T1000 (cell line): ENCODE data around the gene HMMR.

Experiments
- DNase-seq: peaks from one replicate; lab custom pipeline; 2025; ENCODE audit warnings: mixed read lengths; lab: John Stamatoyannopoulos, UW

The HMMR gene

GRCh38 chr5:163459462-163459818 is 992 bp upstream of the HMMR start:
- DNase-seq: no peak

- peak; percentile 96 for DNase-seq
Measured at GRCh38 chr5:163459819-163460561, 442 bp upstream of the HMMR start, which contains the start of gene NUDCD2. TSS of gene NUDCD2 (minus strand) at chr5:163460102. CDS start at chr5:163460050, 52 bp downstream.

- no peak for DNase-seq
Measured at GRCh38 chr5:163463063-163463435, 2.6 kb downstream of the HMMR start.

- DNase-seq: no peak
Measured at GRCh38 chr5:163467682-163468081, 7.2 kb downstream of the HMMR start.

GRCh38 chr5:163473635-163474243 is 13.3 kb downstream of the HMMR start:
- DNase-seq: no peak

- no peak for DNase-seq
Measured at GRCh38 chr5:163475411-163475810, 15.0 kb downstream of the HMMR start.

- no peak for DNase-seq
Measured at GRCh38 chr5:163478126-163478981, 17.9 kb downstream of the HMMR start.

GRCh38 chr5:163478982-163479271 is 18.5 kb downstream of the HMMR start:
- no peak for DNase-seq

GRCh38 chr5:163489055-163489744 is 28.8 kb downstream of the HMMR start:
- no peak for DNase-seq

- no peak for DNase-seq
Measured at GRCh38 chr5:163489745-163490075, 29.3 kb downstream of the HMMR start.

GRCh38 chr5:163496286-163496685 is 35.9 kb downstream of the HMMR start:
- DNase-seq: no peak

GRCh38 chr5:163497315-163497714 is 36.9 kb downstream of the HMMR start:
- DNase-seq: no peak

- no peak for DNase-seq
Measured at GRCh38 chr5:163498886-163499285, 38.5 kb downstream of the HMMR start.

GRCh38 chr5:163502521-163502920 is 42.1 kb downstream of the HMMR start:
- no peak for DNase-seq

GRCh38 chr5:163503106-163504078 is 43.0 kb downstream of the HMMR start:
- DNase-seq: peak; percentile 23

- DNase-seq: no peak
Measured at GRCh38 chr5:163504079-163504931, 43.9 kb downstream of the HMMR start.

GRCh38 chr5:163505049-163505367 is 44.6 kb downstream of the HMMR start:
- no peak for DNase-seq

GRCh38 chr5:163505368-163506094 is 45.1 kb downstream of the HMMR start, which contains the start of gene MAT2B:
TSS of gene MAT2B (plus strand) at chr5:163505619. CDS start at chr5:163505687, 68 bp downstream.
- DNase-seq: peak; percentile 80

GRCh38 chr5:163506095-163506457 is 45.6 kb downstream of the HMMR start:
- DNase-seq: no peak

- DNase-seq: no peak
Measured at GRCh38 chr5:163506726-163507125, 46.3 kb downstream of the HMMR start.
